ENCODE results near the gene MED28. TPM values are rescaled to one million over a fixed set of nuclear protein-coding genes. Genes with fewer than 3 reads are reported as not detected.
"Not testable (repeated sequence)": the region's sequence is repeated elsewhere in the genome, so short reads cannot be mapped to it uniquely, and the experiment has no call there.

The MED28 gene
- total RNA-seq, 1 donor: 13.0 TPM

DNA sequence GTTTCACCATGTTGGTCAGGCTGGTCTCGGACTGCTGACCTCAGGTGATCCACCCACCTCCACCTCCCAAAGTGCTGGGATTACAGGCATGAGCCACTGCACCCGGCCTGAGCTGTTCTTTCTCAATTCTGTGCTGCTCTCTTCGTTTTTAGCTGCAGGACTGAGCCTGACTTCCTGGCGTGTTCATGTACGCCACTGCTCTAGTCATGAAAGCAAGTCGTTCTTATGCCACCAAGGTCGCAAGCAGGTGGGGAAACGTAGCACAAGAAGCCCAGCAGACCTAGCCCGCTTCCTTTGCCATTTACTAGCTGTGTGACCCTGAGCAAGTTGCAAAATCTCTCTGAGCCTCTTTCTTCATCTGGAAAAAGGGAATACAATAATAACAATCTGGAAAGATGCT is 43.4 kb downstream of the MED28 start:
- TF ChIP-seq, protein P1, sequence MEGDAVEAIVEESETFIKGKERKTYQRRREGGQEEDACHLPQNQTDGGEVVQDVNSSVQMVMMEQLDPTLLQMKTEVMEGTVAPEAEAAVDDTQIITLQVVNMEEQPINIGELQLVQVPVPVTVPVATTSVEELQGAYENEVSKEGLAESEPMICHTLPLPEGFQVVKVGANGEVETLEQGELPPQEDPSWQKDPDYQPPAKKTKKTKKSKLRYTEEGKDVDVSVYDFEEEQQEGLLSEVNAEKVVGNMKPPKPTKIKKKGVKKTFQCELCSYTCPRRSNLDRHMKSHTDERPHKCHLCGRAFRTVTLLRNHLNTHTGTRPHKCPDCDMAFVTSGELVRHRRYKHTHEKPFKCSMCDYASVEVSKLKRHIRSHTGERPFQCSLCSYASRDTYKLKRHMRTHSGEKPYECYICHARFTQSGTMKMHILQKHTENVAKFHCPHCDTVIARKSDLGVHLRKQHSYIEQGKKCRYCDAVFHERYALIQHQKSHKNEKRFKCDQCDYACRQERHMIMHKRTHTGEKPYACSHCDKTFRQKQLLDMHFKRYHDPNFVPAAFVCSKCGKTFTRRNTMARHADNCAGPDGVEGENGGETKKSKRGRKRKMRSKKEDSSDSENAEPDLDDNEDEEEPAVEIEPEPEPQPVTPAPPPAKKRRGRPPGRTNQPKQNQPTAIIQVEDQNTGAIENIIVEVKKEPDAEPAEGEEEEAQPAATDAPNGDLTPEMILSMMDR (IDR thresholded peaks at IDR 0.05; ENCODE audit: insufficient read depth, low read depth, low read length): no peak

DNA sequence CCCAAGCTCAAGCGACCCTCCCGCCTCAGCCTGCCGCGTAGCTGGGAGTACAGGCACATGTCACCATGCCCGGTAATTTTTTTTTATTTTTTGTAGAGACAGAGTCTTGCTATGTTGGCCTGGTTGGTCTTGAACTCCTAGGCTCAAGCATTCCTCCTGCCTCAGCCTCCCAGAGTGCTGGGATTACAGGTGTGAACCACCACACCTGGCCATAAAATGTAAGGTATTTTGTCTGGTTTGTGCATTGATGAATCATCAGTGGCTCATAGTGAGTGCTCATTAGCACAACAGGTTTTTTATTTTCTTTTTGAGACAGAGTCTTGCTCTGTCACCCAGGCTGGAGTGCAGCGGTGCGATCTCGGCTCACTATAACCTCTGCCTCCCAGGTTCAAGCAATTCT is 44.8 kb downstream of the MED28 start:
- H3K4me3 ChIP-seq (ENCODE audit: low read depth, low read length): not testable (repeated sequence)

More for the DNA sequence above, 43.4 kb downstream of the MED28 start:
- H3K4me3 ChIP-seq (ENCODE audit: low read depth, low read length): no peak overlapping the region
- no peak for DNase-seq (ENCODE audit: low read depth)

DNA sequence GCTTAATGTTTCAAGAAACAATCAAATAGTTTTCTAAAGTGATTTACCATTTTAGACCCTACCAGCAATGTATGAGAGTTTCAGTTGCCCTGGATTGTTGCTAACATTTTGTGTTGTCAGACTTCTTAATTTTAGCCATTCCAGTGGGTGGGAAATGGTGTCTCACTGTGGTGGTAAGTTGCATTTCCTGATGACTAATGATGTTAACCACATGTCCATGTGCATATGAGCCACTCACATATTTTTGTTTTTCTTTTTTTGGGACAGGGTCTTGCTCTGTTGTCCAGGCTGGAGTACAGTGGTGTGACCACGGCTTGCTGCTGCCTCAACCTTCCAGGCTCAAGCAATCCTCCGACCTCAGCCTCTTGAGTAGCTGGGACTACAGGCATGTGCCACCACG is 48.3 kb downstream of the MED28 start:
- DNase-seq (ENCODE audit: low read depth): peak; percentile 2
- no peak overlapping the region for H3K4me3 ChIP-seq (ENCODE audit: low read depth, low read length)
- TF ChIP-seq, protein P1 (IDR thresholded peaks at IDR 0.05; ENCODE audit: insufficient read depth, low read depth, low read length): no peak

More for the DNA sequence above, 44.8 kb downstream of the MED28 start:
- not testable (repeated sequence) for DNase-seq (ENCODE audit: low read depth)

DNA sequence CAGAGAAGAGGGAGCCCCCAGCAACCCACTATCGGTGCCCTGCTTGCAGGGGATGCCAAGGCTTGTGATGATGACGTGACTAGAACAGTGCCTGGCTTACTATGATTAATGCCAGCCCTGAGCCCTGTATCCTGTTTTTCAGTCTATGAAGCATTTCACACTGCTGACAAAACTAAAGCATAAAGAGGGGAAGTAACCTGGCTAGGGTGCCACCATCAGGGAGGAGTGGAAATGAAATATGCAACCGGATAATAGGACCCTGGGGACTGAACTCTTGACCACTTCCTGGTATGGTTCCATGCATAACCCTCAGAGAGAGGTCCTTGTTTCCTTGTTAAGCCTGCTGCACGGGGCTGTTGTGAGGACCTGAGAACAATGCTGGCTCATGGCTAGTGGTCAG is 50.3 kb downstream of the MED28 start:
- no peak for DNase-seq (ENCODE audit: low read depth)
- TF ChIP-seq, protein P1 (IDR thresholded peaks at IDR 0.05; ENCODE audit: insufficient read depth, low read depth, low read length): no peak

DNA sequence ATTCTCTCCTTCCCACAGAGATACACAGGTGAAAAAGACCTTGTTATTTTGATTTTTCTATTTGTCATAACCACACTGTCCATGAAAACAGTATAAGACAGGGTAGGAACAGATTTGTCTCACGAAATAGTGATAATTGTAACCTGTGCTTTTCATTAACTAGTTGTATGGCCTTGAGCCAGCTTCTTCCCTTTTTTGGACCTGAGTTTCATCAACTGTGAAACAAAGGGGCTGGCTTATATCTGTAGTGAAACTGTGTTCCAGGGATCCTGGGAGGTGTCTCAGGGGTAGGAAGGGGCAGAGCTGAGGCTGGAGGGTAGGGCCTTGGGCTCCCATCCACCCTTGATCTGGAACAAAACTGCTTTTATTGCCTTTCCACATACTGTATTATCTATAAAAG is 50.9 kb downstream of the MED28 start:
- TF ChIP-seq, protein P1 (IDR thresholded peaks at IDR 0.05; ENCODE audit: insufficient read depth, low read depth, low read length): no peak
- DNase-seq (ENCODE audit: low read depth): no peak
- H3K4me3 ChIP-seq (ENCODE audit: low read depth, low read length): no peak overlapping the region

More for the DNA sequence above, 50.3 kb downstream of the MED28 start:
- H3K4me3 ChIP-seq (ENCODE audit: low read depth, low read length): no peak overlapping the region

DNA sequence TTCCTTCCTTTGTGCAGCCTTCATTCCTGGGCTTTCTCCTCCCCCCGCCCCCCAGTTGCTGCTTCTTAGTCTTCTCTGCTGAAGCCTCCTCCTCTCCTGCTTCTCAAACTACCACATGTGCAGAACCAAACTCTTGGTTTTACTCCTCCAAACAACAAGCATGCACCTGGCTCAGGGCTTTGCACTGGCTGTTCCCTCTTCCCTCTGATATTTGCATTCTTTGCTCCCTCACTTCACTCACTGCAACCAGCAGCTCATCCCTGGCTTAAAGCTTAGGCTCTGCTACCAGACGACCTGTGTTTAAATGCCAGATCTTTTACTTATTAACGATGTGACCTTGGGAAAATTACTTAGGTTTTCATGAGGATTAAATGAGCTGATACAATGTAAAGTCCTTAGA is 51.4 kb downstream of the MED28 start:
- DNase-seq (ENCODE audit: low read depth): no peak
- TF ChIP-seq, protein P1 (IDR thresholded peaks at IDR 0.05; ENCODE audit: insufficient read depth, low read depth, low read length): no peak
- no peak overlapping the region for H3K4me3 ChIP-seq (ENCODE audit: low read depth, low read length)

DNA sequence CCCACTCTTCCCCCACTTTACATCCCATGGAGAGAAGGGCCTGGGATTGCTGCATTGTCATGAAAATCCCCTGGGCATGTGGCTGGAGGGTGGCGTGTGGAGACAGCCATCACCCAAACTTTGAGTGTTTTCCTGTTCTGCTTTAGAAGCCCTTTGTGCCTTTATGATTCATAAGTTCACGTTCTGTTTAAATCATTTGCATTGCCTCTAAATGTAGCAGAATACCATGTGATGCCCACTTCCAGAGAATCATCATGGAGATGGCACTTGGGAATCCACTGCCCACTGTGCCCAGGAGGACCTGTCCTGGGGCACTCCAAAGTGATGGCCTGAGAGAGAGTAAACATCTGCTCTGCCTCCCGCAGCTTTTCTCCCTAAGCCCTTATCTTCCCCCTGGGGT is 52.8 kb downstream of the MED28 start:
- no peak for DNase-seq (ENCODE audit: low read depth)
- H3K4me3 ChIP-seq (ENCODE audit: low read depth, low read length): no peak overlapping the region
- TF ChIP-seq, protein P1 (IDR thresholded peaks at IDR 0.05; ENCODE audit: insufficient read depth, low read depth, low read length): no peak
